HepG2 (cell line): Measurements from ENCODE around the gene IRAK3. TPM values are rescaled to one million over a fixed set of nuclear protein-coding genes. Genes with fewer than 3 reads are reported as not detected.
A peak's percentile ranks its signal among the peaks of the same experiment; 100 is the strongest.

Experiments used
- EEA1 ChIP-seq: sonication (generic); formaldehyde crosslinking; IDR thresholded peaks from 2 replicates; pipeline ENCODE4 v1.5.1; 2020; ENCODE audit warnings: mild to moderate bottlenecking, missing genetic modification reagents, borderline replicate concordance
- ELF3 ChIP-seq: IDR thresholded peaks from 2 replicates; pipeline ENCODE4 v1.6.1; 2016; ENCODE audit warnings: missing genetic modification reagents, missing compliant biosample characterization
- MAFG ChIP-seq: sonication (generic); formaldehyde crosslinking; IDR thresholded peaks from 2 replicates; pipeline ENCODE4 v1.5.1; 2020; ENCODE audit warnings: mild to moderate bottlenecking, missing genetic modification reagents
- POLR2AphosphoS2 ChIP-seq: IDR thresholded peaks from 2 replicates; pipeline ENCODE4 v1.6.1; 2011; ENCODE audit warnings: low read depth, low read length, improper control_type of control experiment
- ZBTB3 ChIP-seq: sonication (generic); formaldehyde crosslinking; IDR thresholded peaks from 2 replicates; pipeline ENCODE4 v1.4.0; 2020; ENCODE audit warnings: low read depth, mild to moderate bottlenecking, moderate library complexity, missing genetic modification reagents, borderline replicate concordance
- ZMAT3 ChIP-seq: sonication (generic); formaldehyde crosslinking; conservative IDR thresholded peaks from 2 replicates; pipeline ENCODE4 v1.7.0; 2021; ENCODE audit warnings: missing genetic modification reagents
- ZSCAN21 ChIP-seq: sonication (generic); formaldehyde crosslinking; IDR thresholded peaks from 2 replicates; pipeline ENCODE4 v1.8.0; 2022; ENCODE audit warnings: mild to moderate bottlenecking, missing genetic modification reagents, moderate library complexity, borderline replicate concordance
- polyA plus RNA-seq, 8 experiments: library from polyadenylated mRNA; depleted of rRNA in 3 of 8; stranded (reverse) in 7 of 8; unstranded in 1 of 8; fragments of >200 nt; fragmentation: Illumina TruSeq in 4 of 8; extraction: Trizol in 4 of 8; gene quantifications; 2 replicates each; pipeline versions ENCODE4 v1.2.1 to v1.2.3, GENCODE V29; 2011 to 2016; ENCODE audit warnings: low read depth in 4 of 8, missing spikeins in 1 of 8, mixed read lengths in 1 of 8; ENCODE audit not compliant: insufficient read depth in 1 of 8
- total RNA-seq, 5 experiments: library from RNA; depleted of rRNA; stranded (reverse); fragments of >200 nt; fragmentation: Illumina TruSeq; extraction: Trizol; gene quantifications; 2 replicates each; pipeline ENCODE4 v1.2.3, GENCODE V29; 2016; ENCODE audit warnings: low read depth in 1 of 5
- TF ChIP-seq, protein P1 (sequence below): sonication (generic); formaldehyde crosslinking; IDR thresholded peaks from one replicate; pipeline ENCODE4 v1.5.1; 2020; ENCODE audit warnings: mild to moderate bottlenecking, missing genetic modification reagents; ENCODE audit errors: not compliant biosample characterization
- TF ChIP-seq, protein P2 (sequence below): sonication (generic); formaldehyde crosslinking; IDR thresholded peaks from 2 replicates; pipeline ENCODE4 v1.4.0; 2020; ENCODE audit warnings: missing genetic modification reagents, borderline replicate concordance
- TF ChIP-seq, protein P3 (sequence below): IDR thresholded peaks from 2 replicates; pipeline ENCODE4 v1.6.1; 2016; ENCODE audit warnings: low read depth, missing genetic modification reagents, missing compliant biosample characterization

The IRAK3 gene
- total and polyA plus RNA-seq, 2 of the 13 experiments (the other 11 are each of a cell fraction or from before 2014, with no cell fraction given) = 0.01 TPM; not detected in 1

DNA sequence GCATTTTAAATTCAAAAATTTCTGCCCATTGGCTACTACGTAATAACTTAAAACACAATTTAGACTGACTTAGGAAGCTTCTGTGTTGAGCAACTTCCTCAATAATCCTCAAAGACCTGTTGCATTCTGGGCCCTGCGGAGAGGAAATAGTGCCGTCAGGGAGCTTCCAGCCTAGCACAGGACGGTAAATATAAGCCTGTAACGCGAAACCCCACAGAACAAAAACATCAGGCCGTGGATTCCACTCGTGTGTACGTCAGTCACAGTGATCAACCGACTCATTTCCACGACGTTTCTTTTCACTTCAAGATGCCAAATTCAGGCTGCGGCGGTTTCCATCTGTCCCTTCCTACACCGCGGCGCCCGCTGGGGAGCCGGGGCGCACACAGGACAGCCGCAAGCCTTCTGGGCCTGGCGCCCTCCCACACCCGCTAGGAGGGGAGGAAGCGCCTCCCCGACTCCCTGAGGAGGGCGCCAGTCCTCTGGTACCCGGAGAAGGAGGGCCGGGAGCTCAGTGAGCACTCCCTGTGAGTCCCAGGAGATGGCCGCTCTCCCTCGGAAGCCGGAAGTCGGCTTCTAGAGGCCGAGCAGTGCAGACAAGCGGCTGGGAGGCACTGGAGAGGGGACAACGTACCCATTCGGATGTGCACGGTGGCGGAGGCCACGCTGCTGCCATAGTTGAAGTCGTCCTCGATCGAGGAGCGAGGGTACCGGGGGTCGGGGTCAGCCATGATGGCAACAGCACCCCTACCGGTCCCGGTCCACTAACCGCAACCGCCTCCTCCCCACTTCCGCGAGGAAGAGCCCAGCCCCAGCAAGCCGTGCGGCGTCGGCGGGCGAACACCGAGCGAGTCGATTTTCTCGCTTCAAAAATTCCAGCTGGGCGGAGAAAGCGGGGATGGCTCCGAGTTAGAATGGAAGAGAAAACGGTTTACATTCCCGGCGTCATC is 19.5 kb upstream of the IRAK3 start, which contains the start of gene TMBIM4 (continued):
- TF ChIP-seq, protein P1, sequence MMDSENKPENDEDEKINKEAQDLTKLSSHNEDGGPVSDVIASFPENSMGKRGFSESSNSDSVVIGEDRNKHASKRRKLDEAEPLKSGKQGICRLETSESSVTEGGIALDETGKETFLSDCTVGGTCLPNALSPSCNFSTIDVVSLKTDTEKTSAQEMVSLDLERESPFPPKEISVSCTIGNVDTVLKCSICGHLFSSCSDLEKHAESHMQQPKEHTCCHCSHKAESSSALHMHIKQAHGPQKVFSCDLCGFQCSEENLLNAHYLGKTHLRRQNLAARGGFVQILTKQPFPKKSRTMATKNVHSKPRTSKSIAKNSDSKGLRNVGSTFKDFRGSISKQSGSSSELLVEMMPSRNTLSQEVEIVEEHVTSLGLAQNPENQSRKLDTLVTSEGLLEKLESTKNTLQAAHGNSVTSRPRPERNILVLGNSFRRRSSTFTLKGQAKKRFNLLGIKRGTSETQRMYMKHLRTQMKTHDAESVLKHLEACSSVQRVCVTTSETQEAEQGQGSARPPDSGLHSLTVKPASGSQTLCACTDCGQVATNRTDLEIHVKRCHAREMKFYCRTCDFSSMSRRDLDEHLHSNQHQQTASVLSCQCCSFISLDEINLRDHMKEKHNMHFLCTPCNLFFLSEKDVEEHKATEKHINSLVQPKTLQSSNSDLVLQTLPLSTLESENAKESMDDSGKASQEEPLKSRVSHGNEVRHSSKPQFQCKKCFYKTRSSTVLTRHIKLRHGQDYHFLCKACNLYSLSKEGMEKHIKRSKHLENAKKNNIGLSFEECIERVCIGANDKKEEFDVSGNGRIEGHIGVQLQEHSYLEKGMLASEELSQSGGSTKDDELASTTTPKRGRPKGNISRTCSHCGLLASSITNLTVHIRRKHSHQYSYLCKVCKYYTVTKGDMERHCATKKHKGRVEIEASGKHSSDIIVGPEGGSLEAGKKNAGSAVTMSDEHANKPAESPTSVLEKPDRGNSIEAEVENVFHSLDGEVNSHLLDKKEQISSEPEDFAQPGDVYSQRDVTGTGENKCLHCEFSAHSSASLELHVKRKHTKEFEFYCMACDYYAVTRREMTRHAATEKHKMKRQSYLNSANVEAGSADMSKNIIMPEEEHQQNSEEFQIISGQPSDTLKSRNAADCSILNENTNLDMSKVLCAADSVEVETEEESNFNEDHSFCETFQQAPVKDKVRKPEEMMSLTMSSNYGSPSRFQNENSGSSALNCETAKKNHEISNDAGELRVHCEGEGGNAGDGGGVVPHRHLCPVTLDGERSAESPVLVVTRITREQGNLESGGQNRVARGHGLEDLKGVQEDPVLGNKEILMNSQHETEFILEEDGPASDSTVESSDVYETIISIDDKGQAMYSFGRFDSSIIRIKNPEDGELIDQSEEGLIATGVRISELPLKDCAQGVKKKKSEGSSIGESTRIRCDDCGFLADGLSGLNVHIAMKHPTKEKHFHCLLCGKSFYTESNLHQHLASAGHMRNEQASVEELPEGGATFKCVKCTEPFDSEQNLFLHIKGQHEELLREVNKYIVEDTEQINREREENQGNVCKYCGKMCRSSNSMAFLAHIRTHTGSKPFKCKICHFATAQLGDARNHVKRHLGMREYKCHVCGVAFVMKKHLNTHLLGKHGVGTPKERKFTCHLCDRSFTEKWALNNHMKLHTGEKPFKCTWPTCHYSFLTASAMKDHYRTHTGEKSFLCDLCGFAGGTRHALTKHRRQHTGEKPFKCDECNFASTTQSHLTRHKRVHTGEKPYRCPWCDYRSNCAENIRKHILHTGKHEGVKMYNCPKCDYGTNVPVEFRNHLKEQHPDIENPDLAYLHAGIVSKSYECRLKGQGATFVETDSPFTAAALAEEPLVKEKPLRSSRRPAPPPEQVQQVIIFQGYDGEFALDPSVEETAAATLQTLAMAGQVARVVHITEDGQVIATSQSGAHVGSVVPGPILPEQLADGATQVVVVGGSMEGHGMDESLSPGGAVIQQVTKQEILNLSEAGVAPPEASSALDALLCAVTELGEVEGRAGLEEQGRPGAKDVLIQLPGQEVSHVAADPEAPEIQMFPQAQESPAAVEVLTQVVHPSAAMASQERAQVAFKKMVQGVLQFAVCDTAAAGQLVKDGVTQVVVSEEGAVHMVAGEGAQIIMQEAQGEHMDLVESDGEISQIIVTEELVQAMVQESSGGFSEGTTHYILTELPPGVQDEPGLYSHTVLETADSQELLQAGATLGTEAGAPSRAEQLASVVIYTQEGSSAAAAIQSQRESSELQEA (CRISPR knock-in tag) = peak; percentile 42
- TF ChIP-seq MAFG = no peak
- TF ChIP-seq POLR2AphosphoS2 = no peak
- no peak; the same call in 1 of the 2 replicates for TF ChIP-seq ZMAT3 (CRISPR knock-in tag)
- TF ChIP-seq, protein P2, sequence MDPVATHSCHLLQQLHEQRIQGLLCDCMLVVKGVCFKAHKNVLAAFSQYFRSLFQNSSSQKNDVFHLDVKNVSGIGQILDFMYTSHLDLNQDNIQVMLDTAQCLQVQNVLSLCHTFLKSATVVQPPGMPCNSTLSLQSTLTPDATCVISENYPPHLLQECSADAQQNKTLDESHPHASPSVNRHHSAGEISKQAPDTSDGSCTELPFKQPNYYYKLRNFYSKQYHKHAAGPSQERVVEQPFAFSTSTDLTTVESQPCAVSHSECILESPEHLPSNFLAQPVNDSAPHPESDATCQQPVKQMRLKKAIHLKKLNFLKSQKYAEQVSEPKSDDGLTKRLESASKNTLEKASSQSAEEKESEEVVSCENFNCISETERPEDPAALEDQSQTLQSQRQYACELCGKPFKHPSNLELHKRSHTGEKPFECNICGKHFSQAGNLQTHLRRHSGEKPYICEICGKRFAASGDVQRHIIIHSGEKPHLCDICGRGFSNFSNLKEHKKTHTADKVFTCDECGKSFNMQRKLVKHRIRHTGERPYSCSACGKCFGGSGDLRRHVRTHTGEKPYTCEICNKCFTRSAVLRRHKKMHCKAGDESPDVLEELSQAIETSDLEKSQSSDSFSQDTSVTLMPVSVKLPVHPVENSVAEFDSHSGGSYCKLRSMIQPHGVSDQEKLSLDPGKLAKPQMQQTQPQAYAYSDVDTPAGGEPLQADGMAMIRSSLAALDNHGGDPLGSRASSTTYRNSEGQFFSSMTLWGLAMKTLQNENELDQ = no peak
- TF ChIP-seq ZSCAN21 = peak; percentile 96
- TF ChIP-seq, protein P3, sequence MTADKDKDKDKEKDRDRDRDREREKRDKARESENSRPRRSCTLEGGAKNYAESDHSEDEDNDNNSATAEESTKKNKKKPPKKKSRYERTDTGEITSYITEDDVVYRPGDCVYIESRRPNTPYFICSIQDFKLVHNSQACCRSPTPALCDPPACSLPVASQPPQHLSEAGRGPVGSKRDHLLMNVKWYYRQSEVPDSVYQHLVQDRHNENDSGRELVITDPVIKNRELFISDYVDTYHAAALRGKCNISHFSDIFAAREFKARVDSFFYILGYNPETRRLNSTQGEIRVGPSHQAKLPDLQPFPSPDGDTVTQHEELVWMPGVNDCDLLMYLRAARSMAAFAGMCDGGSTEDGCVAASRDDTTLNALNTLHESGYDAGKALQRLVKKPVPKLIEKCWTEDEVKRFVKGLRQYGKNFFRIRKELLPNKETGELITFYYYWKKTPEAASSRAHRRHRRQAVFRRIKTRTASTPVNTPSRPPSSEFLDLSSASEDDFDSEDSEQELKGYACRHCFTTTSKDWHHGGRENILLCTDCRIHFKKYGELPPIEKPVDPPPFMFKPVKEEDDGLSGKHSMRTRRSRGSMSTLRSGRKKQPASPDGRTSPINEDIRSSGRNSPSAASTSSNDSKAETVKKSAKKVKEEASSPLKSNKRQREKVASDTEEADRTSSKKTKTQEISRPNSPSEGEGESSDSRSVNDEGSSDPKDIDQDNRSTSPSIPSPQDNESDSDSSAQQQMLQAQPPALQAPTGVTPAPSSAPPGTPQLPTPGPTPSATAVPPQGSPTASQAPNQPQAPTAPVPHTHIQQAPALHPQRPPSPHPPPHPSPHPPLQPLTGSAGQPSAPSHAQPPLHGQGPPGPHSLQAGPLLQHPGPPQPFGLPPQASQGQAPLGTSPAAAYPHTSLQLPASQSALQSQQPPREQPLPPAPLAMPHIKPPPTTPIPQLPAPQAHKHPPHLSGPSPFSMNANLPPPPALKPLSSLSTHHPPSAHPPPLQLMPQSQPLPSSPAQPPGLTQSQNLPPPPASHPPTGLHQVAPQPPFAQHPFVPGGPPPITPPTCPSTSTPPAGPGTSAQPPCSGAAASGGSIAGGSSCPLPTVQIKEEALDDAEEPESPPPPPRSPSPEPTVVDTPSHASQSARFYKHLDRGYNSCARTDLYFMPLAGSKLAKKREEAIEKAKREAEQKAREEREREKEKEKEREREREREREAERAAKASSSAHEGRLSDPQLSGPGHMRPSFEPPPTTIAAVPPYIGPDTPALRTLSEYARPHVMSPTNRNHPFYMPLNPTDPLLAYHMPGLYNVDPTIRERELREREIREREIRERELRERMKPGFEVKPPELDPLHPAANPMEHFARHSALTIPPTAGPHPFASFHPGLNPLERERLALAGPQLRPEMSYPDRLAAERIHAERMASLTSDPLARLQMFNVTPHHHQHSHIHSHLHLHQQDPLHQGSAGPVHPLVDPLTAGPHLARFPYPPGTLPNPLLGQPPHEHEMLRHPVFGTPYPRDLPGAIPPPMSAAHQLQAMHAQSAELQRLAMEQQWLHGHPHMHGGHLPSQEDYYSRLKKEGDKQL (CRISPR knock-in tag) = no peak
- peak; percentile 84; the same call in 1 of the 2 replicates for TF ChIP-seq EEA1 (CRISPR knock-in tag)
- TF ChIP-seq ZBTB3 (CRISPR knock-in tag) = no peak
- TF ChIP-seq ELF3 = peak; percentile 92; the same call in 1 of the 2 replicates
